ENCODE data around the gene PTPRT.

- TF ChIP-seq CTCF (IDR thresholded peaks at IDR 0.05), result no peak
- no peak for TF ChIP-seq POLR2AphosphoS5 (IDR thresholded peaks at IDR 0.05; ENCODE audit: low read depth, low read length)
- no peak for TF ChIP-seq SIN3A (IDR thresholded peaks at IDR 0.05; ENCODE audit: borderline replicate concordance, insufficient read depth, low read depth, low read length)
These were observed 426.7 kb downstream of the PTPRT start for GRCh38 chr20:42763015-42763414.

Measured in Panc1 (cell line).